Pancreas (tissue), 10 donors: ENCODE results near the gene FAM222B. TPM values are rescaled to one million over a fixed set of nuclear protein-coding genes. Genes with fewer than 3 reads are reported as not detected.

Experiments
- ATAC-seq, 4 donors: fragments of 200-7000 bp; cut with Tn5 transposase; one replicate each; pipeline versions ENCODE4 v1.8.0 to v1.9.1; 2020; ENCODE audit warnings: mild to moderate bottlenecking in 4 of 4, moderate library complexity in 4 of 4
- DNase-seq, 6 donors: peaks; one replicate each; pipeline ENCODE4 v3.0.0-alpha.2; 2020
- FAIRE-seq: peaks from 2 replicates; lab custom pipeline; 2012; peaks lifted over from hg19 to GRCh38; lab: Jason Lieb, UNC
- H3K27ac ChIP-seq, 4 donors: fragments of 200-600 bp; sonication (generic); 1 replicate in 3 of 4; 2 replicates in 1 of 4; pipeline versions ENCODE4 v1.5.0 to v1.8.0; 2020
- H3K27me3 ChIP-seq, 4 donors: fragments of 200-600 bp; one replicate each; pipeline ENCODE4 v1.8.0; 2021
- H3K36me3 ChIP-seq, 3 donors: fragments of 200-600 bp; sonication (generic) in 1 of 3; one replicate each; pipeline versions ENCODE4 v1.5.0 to v1.8.0; 2020 to 2021
- H3K4me1 ChIP-seq, 3 donors: fragments of 200-600 bp; one replicate each; pipeline ENCODE4 v1.8.0; 2021
- H3K4me3 ChIP-seq, 4 donors: fragments of 200-600 bp; sonication (generic) in 2 of 4; one replicate each; pipeline versions ENCODE4 v1.5.0 to v1.8.0; 2020 to 2021
- H3K9me3 ChIP-seq, 4 donors: fragments of 200-600 bp; one replicate each; pipeline ENCODE4 v1.8.0; 2021
- CTCF ChIP-seq, 4 donors: fragments of 200-600 bp; sonication (generic) in 3 of 4; IDR thresholded peaks; one replicate each; pipeline versions ENCODE4 v1.5.0 to v1.8.0; 2021; ENCODE audit warnings: antibody characterized with exemption in 4 of 4
- WGBS, 2 donors: extraction: QIAGEN DNeasy Blood & Tissue Kit; methylation state at CpG; one replicate each; pipeline ENCODE4 v1.1.7; 2013; 5-methylcytosine and 5-hydroxymethylcytosine counted together
- intact Hi-C, 3 donors: fragments of 100-400 bp; cut with DNase I; formaldehyde crosslinking; loops; one replicate each; pipeline versions ENCODE4 v1.11.1 to v1.14.2; 2022
- polyA plus RNA-seq, 2 donors: library from polyadenylated mRNA; stranded (reverse); fragments of 200-250 nt; gene quantifications; one replicate each; pipeline ENCODE4 v1.2.3, GENCODE V29; 2013
- total RNA-seq, 6 donors: library from RNA; stranded (reverse); fragmentation: NEBNext Ultra II Directional in 4 of 6; extraction: Animal tissue kit (Norgen Biotek cat#: 25700) in 4 of 6; gene quantifications; one replicate each; pipeline versions ENCODE4 v1.2.1 to v1.2.4, GENCODE V29; 2021 to 2023
- donor health status: healthy with polysubstance abuse.
- donor health status: DM: no; HTN: no; CAD: no; lungs with moderate emphysema.
- donor health status: DM: no; HTN: no; CAD: no.
- donor health status: control.
- donor health status: control.
- donor health status: Bipolar disorder and iron deficiency.
- donor health status: DM: yes; HTN: yes; CAD: no.
- donor health status: DM: no; HTN: no; CAD: no.
- donor health status: DM: no; HTN: no; CAD: no.
- donor health status: DM: yes; HTN: yes; CAD: no.

The FAM222B gene
- total and polyA plus RNA-seq, 8 donors, result 5.5 to 15.6 (median 8.1) TPM

- H3K4me3 ChIP-seq, result no peak overlapping the region
- H3K4me1 ChIP-seq, result no peaks in the 10 kb centered on the region
- intact Hi-C loops, result no loop called here
- FAIRE-seq (no peak), DNase-seq (no peak), ATAC-seq (no peak)
- H3K27me3 ChIP-seq, result no peaks in the 10 kb centered on the region
- no peak overlapping the region for H3K27ac ChIP-seq
- WGBS, 2 donors, result 97 to 98% methylated on average over 1 of the region's 1 CpG
- no peaks in the 10 kb centered on the region for H3K9me3 ChIP-seq
- H3K36me3 ChIP-seq, result no peaks in the 10 kb centered on the region
- TF ChIP-seq CTCF (IDR thresholded peaks at IDR 0.05), result no peak
Observed at GRCh38 chr17:28834420-28834819, 8.2 kb downstream of the FAM222B start.

- Histone ChIP-seq H3K36me3 (no peaks in the 10 kb centered on the region), H3K9me3 (no peaks in the 10 kb centered on the region), H3K27ac (no peak overlapping the region), H3K27me3 (no peaks in the 10 kb centered on the region), H3K4me1 (no peaks in the 10 kb centered on the region), H3K4me3 (no peak overlapping the region)
- FAIRE-seq, result no peak
- peak in 1 of 6 donors; percentile 10 for DNase-seq
- TF ChIP-seq CTCF (IDR thresholded peaks at IDR 0.05), result no peak
- ATAC-seq, result no peak
- 93 to 95% methylated on average over 15 of the region's 15 CpGs for WGBS, 2 donors
- intact Hi-C loops, result no loop called here
Observed at GRCh38 chr17:28828294-28829040, 14.1 kb downstream of the FAM222B start.

GRCh38 chr17:28827672-28828071 lies 14.9 kb downstream of the FAM222B start:
- H3K9me3 ChIP-seq, result no peaks in the 10 kb centered on the region
- WGBS, 2 donors, result 95 to 97% methylated on average over 1 of the region's 1 CpG
- FAIRE-seq (no peak), DNase-seq (no peak), ATAC-seq (no peak)
- H3K4me3 ChIP-seq, result no peak overlapping the region
- no peaks in the 10 kb centered on the region for H3K27me3 ChIP-seq
- H3K27ac ChIP-seq, result no peak overlapping the region
- TF ChIP-seq CTCF (IDR thresholded peaks at IDR 0.05), result no peak
- H3K36me3 ChIP-seq, result no peaks in the 10 kb centered on the region
- H3K4me1 ChIP-seq, result no peaks in the 10 kb centered on the region
- intact Hi-C loops, result no loop called here

GRCh38 chr17:28819582-28819981 lies 23.0 kb downstream of the FAM222B start:
- Histone ChIP-seq H3K9me3 (no peaks in the 10 kb centered on the region), H3K4me3 (no peak overlapping the region), H3K4me1 (no peaks in the 10 kb centered on the region), H3K36me3 (no peaks in the 10 kb centered on the region), H3K27ac (no peak overlapping the region), H3K27me3 (no peaks in the 10 kb centered on the region)
- intact Hi-C loops, result no loop called here
- WGBS, 2 donors, result 10 to 21% methylated on average over 1 of the region's 1 CpG
- FAIRE-seq (no peak), ATAC-seq (no peak), DNase-seq (no peak)
- TF ChIP-seq CTCF (IDR thresholded peaks at IDR 0.05), result no peak

GRCh38 chr17:28818819-28819221 lies 23.8 kb downstream of the FAM222B start:
- no peak overlapping the region for H3K4me3 ChIP-seq
- H3K4me1 ChIP-seq, result no peaks in the 10 kb centered on the region
- no peak for TF ChIP-seq CTCF (IDR thresholded peaks at IDR 0.05)
- no peaks in the 10 kb centered on the region for H3K36me3 ChIP-seq
- intact Hi-C loops, result no loop called here
- WGBS, 2 donors, result 85 to 86% methylated on average over 3 of the region's 3 CpGs
- no peak for ATAC-seq
- H3K27me3 ChIP-seq, result no peaks in the 10 kb centered on the region
- DNase-seq, result no peak
- FAIRE-seq, result no peak
- no peak overlapping the region for H3K27ac ChIP-seq
- no peaks in the 10 kb centered on the region for H3K9me3 ChIP-seq
